DND-41 (cell line): ENCODE data around the gene PTCHD1.

ENCODE experiments used
- EZH2 ChIP-seq: IDR thresholded peaks from 3 replicates; pipeline ENCODE4 v1.6.1; 2012; ENCODE audit warnings: borderline replicate concordance, low read depth, mild to moderate bottlenecking, moderate library complexity, low read length, inconsistent platforms; ENCODE audit not compliant: severe bottlenecking
- TF ChIP-seq, protein P1 (sequence below): IDR thresholded peaks from 2 replicates; pipeline ENCODE4 v1.5.1; 2012; ENCODE audit warnings: borderline replicate concordance, low read length, moderate library complexity, mild to moderate bottlenecking; ENCODE audit not compliant: poor library complexity, severe bottlenecking; ENCODE audit errors: extremely low read depth

DNA sequence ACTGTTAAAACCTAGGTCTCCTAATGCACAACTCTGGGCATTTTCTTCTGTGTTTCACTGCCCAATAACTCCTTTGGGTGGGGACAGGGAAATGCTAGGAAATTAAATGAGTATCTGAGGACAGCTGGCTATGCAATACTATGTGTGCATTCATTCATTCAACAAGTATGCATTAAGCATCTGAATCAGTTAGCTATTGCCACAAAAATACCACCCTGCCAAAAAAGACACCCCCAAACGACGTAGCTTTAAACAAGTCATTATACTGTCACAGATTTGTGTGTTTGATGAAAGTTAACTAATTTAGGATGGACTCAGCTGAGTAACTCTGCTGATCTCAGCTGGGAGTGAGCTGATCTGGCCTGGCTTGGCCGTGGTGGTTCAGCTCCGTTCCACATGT is 29.8 kb upstream of the PTCHD1 start:
- TF ChIP-seq, protein P1, sequence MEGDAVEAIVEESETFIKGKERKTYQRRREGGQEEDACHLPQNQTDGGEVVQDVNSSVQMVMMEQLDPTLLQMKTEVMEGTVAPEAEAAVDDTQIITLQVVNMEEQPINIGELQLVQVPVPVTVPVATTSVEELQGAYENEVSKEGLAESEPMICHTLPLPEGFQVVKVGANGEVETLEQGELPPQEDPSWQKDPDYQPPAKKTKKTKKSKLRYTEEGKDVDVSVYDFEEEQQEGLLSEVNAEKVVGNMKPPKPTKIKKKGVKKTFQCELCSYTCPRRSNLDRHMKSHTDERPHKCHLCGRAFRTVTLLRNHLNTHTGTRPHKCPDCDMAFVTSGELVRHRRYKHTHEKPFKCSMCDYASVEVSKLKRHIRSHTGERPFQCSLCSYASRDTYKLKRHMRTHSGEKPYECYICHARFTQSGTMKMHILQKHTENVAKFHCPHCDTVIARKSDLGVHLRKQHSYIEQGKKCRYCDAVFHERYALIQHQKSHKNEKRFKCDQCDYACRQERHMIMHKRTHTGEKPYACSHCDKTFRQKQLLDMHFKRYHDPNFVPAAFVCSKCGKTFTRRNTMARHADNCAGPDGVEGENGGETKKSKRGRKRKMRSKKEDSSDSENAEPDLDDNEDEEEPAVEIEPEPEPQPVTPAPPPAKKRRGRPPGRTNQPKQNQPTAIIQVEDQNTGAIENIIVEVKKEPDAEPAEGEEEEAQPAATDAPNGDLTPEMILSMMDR, result no peak
- no peak for TF ChIP-seq EZH2
